SJCRH30 (cell line): Measurements from ENCODE around the gene FAH. TPM values are rescaled to one million over a fixed set of nuclear protein-coding genes. Genes with fewer than 3 reads are reported as not detected.

Source experiments
- total RNA-seq: library from RNA; depleted of rRNA; stranded (reverse); fragments of >200 nt; shearing (Covaris generic); gene quantifications from 2 replicates; pipeline ENCODE4 v1.2.3, GENCODE V29; 2014; rRNA removed

FAH gene
- total RNA-seq, 1 experiment from 2014 or later, result 19.0 TPM

Other genes starting within 250 kb of the FAH start
- not detected in 2 replicates for gene BCL2A1, start 181.8 kb upstream of the FAH start, total RNA-seq
- 118 and 123 TPM in 2 replicates for gene ZFAND6, start 93.3 kb upstream of the FAH start, total RNA-seq
- gene CTXND1, start 99.2 kb downstream of the FAH start, total RNA-seq, result 0.10 TPM in 2 replicates